Glomerular visceral epithelial cell (primary cell): Measurements from ENCODE around the gene DGCR6L.
"Not testable (repeated sequence)": the region's sequence is repeated elsewhere in the genome, so short reads cannot be mapped to it uniquely, and the experiment has no call there.

Source experiments
- DNase-seq: peaks from one replicate; pipeline ENCODE4 v3.0.0-alpha.2; 2016; ENCODE audit errors: extremely low spot score

DGCR6L gene

GRCh38 chr22:20319745-20320658 is at the start of gene DGCR6L:
DGCR6L (minus strand) TSS chr22:20320060; CDS start chr22:20319988, 72 bp downstream.
- peak; percentile 86 for DNase-seq

- not testable (repeated sequence) for DNase-seq
Measured at GRCh38 chr22:20368875-20369274, 49.0 kb upstream of the DGCR6L start.

DNA sequence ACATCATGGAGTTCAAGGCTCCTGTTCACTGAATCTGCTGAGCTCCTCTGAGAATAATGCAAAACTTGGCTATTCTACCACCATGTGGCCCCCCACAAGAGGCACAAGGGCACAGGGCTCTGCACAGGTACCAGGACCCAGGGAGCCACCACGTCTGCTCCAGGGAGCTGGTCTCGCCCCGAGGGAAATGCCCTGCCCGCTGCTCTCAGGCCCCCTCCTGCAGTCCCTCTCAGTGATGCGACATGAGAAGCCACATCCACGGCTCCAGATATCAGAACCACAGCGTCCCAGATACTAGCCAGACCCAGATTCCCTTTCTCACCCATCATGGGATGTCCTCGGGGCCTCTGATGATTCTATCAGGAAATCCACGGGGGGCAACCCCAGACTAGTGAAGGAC is 47.0 kb upstream of the DGCR6L start:
- not testable (repeated sequence) for DNase-seq

GRCh38 chr22:20364335-20365260 is 44.7 kb upstream of the DGCR6L start:
- DNase-seq: not testable (repeated sequence)

DNA sequence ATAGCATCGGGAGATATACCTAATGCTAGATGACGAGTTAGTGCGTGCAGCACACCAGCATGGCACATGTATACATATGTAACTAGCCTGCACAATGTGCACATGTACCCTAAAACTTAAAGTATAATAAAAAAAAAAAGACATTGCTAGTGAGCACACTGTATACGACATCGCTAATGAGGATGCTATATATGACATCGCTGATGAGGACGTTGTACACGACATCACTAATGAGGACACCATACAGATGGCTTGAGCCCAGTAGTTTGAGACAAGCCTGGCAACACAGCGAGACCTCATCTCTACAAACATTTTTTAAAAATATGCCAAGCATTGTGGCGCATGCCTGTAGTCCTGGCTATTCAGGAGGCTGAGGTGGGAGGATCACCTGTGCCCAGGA is 42.5 kb upstream of the DGCR6L start:
- not testable (repeated sequence) for DNase-seq

DNA sequence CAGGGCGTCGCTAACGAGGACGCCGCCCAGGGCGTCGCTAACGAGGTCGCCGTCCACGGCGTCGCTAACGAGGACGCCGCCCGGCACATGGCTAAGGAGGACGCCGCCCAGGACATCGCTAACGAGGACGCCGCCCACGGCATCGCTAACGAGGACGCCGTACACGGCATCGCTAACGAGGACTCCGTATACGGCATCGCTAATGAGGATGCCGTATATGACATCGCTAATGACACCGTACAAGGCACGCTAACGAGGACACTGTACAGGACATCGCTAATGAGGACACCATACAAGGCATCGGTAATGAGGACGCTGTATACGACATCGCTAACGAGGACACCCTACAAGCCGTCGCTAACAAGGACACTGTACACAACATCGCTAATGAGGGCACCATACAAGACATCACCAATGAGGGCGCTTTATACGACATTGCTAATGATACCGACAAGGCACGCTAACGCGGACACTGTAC is 41.9 kb upstream of the DGCR6L start:
- DNase-seq: not testable (repeated sequence)

DNA sequence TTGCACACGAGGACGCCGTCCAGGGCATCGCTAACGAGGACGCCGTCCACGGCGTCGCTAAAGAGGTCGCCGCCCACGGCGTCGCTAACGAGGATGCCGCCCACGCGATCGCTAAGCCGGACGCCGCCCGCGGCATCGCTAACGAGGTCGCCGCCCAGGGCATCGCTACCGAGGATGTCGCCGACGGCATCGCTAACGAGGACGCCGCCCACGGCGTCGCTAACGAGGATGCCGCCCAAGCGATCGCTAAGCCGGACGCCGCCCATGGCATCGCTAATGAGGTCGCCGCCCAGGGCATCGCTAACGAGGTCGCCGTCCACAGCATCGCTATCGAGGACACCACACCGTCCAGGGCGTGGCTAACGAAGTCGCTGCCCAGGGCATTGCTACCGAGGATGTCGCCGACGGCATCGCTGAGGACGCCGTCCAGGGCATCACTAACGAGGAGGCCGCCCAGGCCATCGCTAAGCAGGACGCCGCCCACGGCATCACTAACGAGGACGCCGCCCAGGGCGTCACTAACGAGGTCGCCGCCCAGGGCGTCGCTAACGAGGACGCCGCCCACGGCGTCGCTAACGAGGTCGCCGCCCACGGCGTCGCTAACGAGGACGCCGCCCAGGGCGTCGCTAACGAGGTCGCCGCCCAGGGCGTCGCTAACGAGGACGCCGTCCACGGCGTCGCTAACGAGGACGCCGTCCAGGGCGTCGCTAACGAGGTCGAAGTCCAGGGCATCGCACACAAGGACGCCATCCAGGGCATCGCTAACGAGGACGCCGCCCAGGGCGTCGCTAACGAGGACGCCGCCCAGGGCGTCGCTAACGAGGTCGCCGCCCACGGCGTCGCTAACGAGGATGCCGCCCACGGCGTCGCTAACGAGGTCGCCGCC is 41.2 kb upstream of the DGCR6L start:
- DNase-seq: not testable (repeated sequence)

DNA sequence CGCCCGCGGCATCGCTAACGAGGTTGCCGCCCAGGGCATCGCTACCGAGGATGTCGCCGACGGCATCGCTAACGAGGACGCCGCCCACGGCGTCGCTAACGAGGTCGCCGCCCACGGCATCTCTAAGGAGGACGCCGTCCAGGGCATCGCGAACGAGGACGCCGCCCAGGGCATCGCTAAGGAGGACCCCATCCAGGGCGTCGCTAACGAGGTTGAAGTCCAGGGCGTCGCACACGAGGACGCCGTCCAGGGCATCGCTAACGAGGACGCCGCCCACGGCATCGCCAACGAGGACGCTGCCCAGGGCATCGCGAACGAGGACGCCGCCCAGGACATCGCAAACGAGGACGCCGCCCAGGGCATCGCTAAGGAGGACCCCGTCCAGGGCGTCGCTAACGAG is 40.4 kb upstream of the DGCR6L start:
- DNase-seq: not testable (repeated sequence)

DNA sequence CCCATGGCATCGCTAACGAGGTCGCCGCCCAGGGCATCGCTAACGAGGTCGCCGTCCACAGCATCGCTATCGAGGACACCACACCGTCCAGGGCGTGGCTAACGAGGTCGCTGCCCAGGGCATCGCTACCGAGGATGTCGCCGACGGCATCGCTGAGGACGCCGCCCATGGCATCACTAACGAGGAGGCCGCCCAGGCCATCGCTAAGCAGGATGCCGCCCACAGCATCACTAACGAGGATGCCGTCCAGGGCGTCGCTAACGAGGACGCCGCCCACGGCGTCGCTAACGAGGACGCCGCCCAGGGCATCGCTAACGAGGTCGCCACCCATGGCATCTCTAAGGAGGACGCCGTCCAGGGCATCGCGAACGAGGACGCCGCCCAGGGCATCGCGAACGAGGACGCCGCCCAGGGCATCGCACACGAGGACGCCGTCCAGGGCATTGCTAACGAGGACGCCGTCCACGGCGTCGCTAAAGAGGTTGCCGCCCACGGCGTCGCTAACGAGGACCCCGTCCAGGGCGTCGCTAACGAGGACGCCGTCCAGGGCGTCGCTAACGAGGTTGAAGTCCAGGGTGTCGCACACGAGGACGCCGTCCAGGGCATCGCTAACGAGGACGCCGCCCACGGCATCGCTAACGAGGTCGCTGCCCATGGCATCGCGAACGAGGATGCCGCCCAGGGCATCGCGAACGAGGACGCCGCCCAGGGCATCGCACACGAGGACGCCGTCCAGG is 38.8 kb upstream of the DGCR6L start:
- DNase-seq: not testable (repeated sequence)

DNA sequence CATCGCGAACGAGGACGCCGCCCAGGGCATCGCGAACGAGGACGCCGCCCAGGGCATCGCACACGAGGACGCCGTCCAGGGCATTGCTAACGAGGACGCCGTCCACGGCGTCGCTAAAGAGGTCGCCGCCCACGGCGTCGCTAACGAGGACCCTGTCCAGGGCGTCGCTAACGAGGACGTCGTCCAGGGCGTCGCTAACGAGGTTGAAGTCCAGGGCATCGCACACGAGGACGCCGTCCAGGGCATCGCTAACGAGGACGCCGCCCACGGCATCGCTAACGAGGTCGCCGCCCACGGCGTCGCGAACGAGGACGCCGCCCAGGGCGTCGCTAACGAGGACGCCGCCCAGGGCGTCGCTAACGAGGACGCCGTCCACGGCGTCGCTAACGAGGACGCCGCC is 38.1 kb upstream of the DGCR6L start:
- DNase-seq: not testable (repeated sequence)

DNA sequence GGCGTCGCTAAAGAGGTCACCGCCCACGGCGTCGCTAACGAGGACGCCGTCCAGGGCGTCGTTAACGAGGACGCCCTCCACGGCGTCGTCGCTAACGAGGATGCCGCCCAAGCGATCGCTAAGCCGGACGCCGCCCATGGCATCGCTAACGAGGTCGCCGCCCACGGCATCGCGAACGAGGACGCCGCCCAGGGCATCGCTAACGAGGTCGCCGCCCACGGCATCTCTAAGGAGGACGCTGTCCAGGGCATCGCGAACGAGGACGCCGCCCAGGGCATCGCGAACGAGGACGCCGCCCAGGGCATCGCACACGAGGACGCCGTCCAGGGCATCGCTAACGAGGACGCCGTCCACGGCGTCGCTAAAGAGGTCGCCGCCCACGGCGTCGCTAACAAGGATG is 37.0 kb upstream of the DGCR6L start:
- not testable (repeated sequence) for DNase-seq

- DNase-seq: not testable (repeated sequence)
Measured at GRCh38 chr22:20355939-20356636, 36.2 kb upstream of the DGCR6L start.

GRCh38 chr22:20354238-20354975 is 34.5 kb upstream of the DGCR6L start:
- DNase-seq: no peak

- peak; percentile 7 for DNase-seq
Measured at GRCh38 chr22:20352536-20352935, 32.7 kb upstream of the DGCR6L start.

GRCh38 chr22:20346553-20346952 is 26.7 kb upstream of the DGCR6L start:
- not testable (repeated sequence) for DNase-seq

GRCh38 chr22:20338291-20338690 is 18.4 kb upstream of the DGCR6L start:
- DNase-seq: peak; percentile 10

- DNase-seq: not testable (repeated sequence)
Measured at GRCh38 chr22:20337807-20338206, 17.9 kb upstream of the DGCR6L start.

- DNase-seq: not testable (repeated sequence)
Measured at GRCh38 chr22:20336561-20336960, 16.7 kb upstream of the DGCR6L start.

- DNase-seq: peak; percentile 21
Measured at GRCh38 chr22:20328569-20328930, 8.7 kb upstream of the DGCR6L start.
